GM23338 (cell line): ENCODE results near the gene DIDO1. TPM values are rescaled to one million over a fixed set of nuclear protein-coding genes. Genes with fewer than 3 reads are reported as not detected.

Experiments
- ATAC-seq: fragments of 200-7000 bp; cut with Tn5 transposase; 3 replicates; pipeline ENCODE4 v1.9.1; 2020
- DNase-seq: peaks from one replicate; pipeline ENCODE4 v3.0.0-alpha.2; 2015; ENCODE audit warnings: low spot score
- H2AFZ ChIP-seq: fragments of 200-600 bp; sonication (generic); 2 replicates; pipeline ENCODE4 v1.8.0; 2016; ENCODE audit warnings: antibody characterized with exemption, mild to moderate bottlenecking, moderate library complexity
- H3F3A ChIP-seq: fragments of 200-600 bp; sonication (generic); replicated peaks from 2 replicates; pipeline ENCODE4 v1.8.0; 2017; ENCODE audit warnings: antibody characterized with exemption, mixed run types, low read depth
- H3K27ac ChIP-seq: fragments of 200-600 bp; sonication (generic); 2 replicates; pipeline ENCODE4 v1.6.1; 2016; ENCODE audit warnings: low read depth
- H3K27me3 ChIP-seq: fragments of 200-600 bp; sonication (generic); 2 replicates; pipeline ENCODE4 v1.8.0; 2016; ENCODE audit warnings: mild to moderate bottlenecking, mixed run types, moderate library complexity; ENCODE audit not compliant: insufficient read depth
- H3K36me3 ChIP-seq: fragments of 200-600 bp; sonication (generic); 2 replicates; pipeline ENCODE4 v1.8.0; 2016; ENCODE audit warnings: mild to moderate bottlenecking; ENCODE audit not compliant: insufficient read depth
- H3K4me1 ChIP-seq: fragments of 200-600 bp; sonication (generic); 2 replicates; pipeline ENCODE4 v1.8.0; 2016; ENCODE audit warnings: mild to moderate bottlenecking, moderate library complexity; ENCODE audit not compliant: insufficient read depth
- H3K4me2 ChIP-seq: fragments of 200-600 bp; sonication (generic); 2 replicates; pipeline ENCODE4 v1.7.1; 2017; ENCODE audit warnings: mixed run types
- H3K4me3 ChIP-seq: fragments of 200-600 bp; sonication (generic); 2 replicates; pipeline ENCODE4 v1.6.1; 2016; ENCODE audit warnings: mixed run types
- H3K79me2 ChIP-seq: fragments of 200-600 bp; sonication (generic); replicated peaks from 2 replicates; pipeline ENCODE4 v1.8.0; 2017; ENCODE audit warnings: mild to moderate bottlenecking; ENCODE audit not compliant: insufficient read depth
- H3K9me2 ChIP-seq: fragments of 200-600 bp; sonication (generic); 2 replicates; pipeline ENCODE4 v1.8.0; 2017; ENCODE audit not compliant: insufficient read depth
- H4K20me1 ChIP-seq: fragments of 200-600 bp; sonication (generic); replicated peaks from 2 replicates; pipeline ENCODE4 v1.8.0; 2017; ENCODE audit warnings: mild to moderate bottlenecking; ENCODE audit not compliant: insufficient read depth
- H3K27ac Mint-ChIP-seq: 2 replicates; pipeline ENCODE4 v1.8.0; 2020; ENCODE audit warnings: inconsistent platforms, mild to moderate bottlenecking, moderate library complexity, mixed read lengths
- H3K27me3 Mint-ChIP-seq: 3 replicates; pipeline ENCODE4 v1.8.0; 2022; ENCODE audit warnings: low read depth, mild to moderate bottlenecking, moderate library complexity, mixed read lengths, inconsistent platforms; ENCODE audit not compliant: insufficient read depth, poor library complexity
- H3K36me3 Mint-ChIP-seq: 3 replicates; pipeline ENCODE4 v1.8.0; 2021; ENCODE audit warnings: low read depth, mild to moderate bottlenecking, inconsistent platforms, moderate library complexity, mixed read lengths
- H3K4me1 Mint-ChIP-seq: 3 replicates; pipeline ENCODE4 v1.8.0; 2020; ENCODE audit warnings: mild to moderate bottlenecking, inconsistent platforms, mixed read lengths
- H3K4me3 Mint-ChIP-seq: 3 replicates; pipeline ENCODE4 v1.8.0; 2021; ENCODE audit warnings: moderate library complexity, mild to moderate bottlenecking, inconsistent platforms, mixed read lengths
- H3K9me3 Mint-ChIP-seq: 3 replicates; pipeline ENCODE4 v1.8.0; 2020; ENCODE audit warnings: moderate library complexity, mild to moderate bottlenecking, inconsistent platforms, mixed read lengths
- CREB1 ChIP-seq: fragments of 250-450 bp; sonication (Bioruptor Pico); IDR thresholded peaks from 2 replicates; pipeline ENCODE4 v1.5.0; 2020; ENCODE audit warnings: low read depth, mild to moderate bottlenecking, moderate library complexity
- STAT1 ChIP-seq: IDR thresholded peaks from one replicate; pipeline ENCODE4 v1.6.1; 2016; ENCODE audit warnings: antibody characterized with exemption; ENCODE audit not compliant: unreplicated experiment
- ZNF114 ChIP-seq: fragments of 250-450 bp; sonication (Bioruptor Pico); IDR thresholded peaks from 2 replicates; pipeline ENCODE4 v1.5.0; 2020; ENCODE audit warnings: mild to moderate bottlenecking, moderate library complexity
- polyA plus RNA-seq: library from polyadenylated mRNA; unstranded; fragments of >200 nt; fragmentation: Nextera tagmentation; extraction: Ambion mirVana; gene quantifications from 2 replicates; pipeline ENCODE4 v1.2.1, GENCODE V29; 2016
- total RNA-seq: library from RNA; depleted of rRNA; stranded (reverse); fragments of >200 nt; shearing (Covaris generic); gene quantifications from 2 replicates; pipeline ENCODE4 v1.2.3, GENCODE V29; 2014
- TF ChIP-seq, protein P1 (sequence below): IDR thresholded peaks from one replicate; pipeline ENCODE4 v1.6.1; 2018; ENCODE audit warnings: antibody characterized with exemption; ENCODE audit not compliant: unreplicated experiment
- TF ChIP-seq, protein P2 (sequence below), 2 experiments: fragments of 200-600 bp in 1 of 2; sonication (generic) in 1 of 2; conservative IDR thresholded peaks; 2 replicates each; pipeline versions ENCODE4 v1.5.1 to v1.6.1; 2016 to 2017; ENCODE audit warnings: antibody characterized with exemption in 2 of 2, low read depth in 2 of 2, mild to moderate bottlenecking in 2 of 2, moderate library complexity in 1 of 2

The DIDO1 gene
- total and polyA plus RNA-seq, 2 experiments from 2014 or later = 72.4 to 162 TPM

DNA sequence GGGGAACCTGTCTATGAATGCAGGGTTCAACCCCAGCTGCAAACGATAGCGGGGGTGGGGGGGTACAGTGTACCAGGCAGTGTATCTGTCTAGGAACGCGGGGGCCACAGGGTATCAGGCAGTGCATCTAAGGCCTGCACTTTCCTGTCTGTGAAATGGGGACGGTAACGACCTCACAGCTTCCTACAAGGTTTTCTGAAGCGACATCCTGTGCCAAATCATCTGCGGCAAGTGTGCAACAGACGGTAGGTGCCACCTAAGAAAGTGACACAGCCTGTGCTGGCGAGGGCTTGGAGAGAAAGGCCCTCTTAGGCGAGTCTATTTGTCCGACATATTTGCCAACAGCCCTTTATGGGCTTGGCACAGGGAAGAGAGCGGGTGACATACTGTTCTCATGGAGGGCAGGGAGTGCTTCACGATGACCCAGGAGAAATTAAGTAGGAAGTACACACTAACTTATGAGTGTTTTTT lies 3.8 kb downstream of the DIDO1 start (continued):
- TF ChIP-seq, protein P1, sequence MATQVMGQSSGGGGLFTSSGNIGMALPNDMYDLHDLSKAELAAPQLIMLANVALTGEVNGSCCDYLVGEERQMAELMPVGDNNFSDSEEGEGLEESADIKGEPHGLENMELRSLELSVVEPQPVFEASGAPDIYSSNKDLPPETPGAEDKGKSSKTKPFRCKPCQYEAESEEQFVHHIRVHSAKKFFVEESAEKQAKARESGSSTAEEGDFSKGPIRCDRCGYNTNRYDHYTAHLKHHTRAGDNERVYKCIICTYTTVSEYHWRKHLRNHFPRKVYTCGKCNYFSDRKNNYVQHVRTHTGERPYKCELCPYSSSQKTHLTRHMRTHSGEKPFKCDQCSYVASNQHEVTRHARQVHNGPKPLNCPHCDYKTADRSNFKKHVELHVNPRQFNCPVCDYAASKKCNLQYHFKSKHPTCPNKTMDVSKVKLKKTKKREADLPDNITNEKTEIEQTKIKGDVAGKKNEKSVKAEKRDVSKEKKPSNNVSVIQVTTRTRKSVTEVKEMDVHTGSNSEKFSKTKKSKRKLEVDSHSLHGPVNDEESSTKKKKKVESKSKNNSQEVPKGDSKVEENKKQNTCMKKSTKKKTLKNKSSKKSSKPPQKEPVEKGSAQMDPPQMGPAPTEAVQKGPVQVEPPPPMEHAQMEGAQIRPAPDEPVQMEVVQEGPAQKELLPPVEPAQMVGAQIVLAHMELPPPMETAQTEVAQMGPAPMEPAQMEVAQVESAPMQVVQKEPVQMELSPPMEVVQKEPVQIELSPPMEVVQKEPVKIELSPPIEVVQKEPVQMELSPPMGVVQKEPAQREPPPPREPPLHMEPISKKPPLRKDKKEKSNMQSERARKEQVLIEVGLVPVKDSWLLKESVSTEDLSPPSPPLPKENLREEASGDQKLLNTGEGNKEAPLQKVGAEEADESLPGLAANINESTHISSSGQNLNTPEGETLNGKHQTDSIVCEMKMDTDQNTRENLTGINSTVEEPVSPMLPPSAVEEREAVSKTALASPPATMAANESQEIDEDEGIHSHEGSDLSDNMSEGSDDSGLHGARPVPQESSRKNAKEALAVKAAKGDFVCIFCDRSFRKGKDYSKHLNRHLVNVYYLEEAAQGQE = no peak

DNA sequence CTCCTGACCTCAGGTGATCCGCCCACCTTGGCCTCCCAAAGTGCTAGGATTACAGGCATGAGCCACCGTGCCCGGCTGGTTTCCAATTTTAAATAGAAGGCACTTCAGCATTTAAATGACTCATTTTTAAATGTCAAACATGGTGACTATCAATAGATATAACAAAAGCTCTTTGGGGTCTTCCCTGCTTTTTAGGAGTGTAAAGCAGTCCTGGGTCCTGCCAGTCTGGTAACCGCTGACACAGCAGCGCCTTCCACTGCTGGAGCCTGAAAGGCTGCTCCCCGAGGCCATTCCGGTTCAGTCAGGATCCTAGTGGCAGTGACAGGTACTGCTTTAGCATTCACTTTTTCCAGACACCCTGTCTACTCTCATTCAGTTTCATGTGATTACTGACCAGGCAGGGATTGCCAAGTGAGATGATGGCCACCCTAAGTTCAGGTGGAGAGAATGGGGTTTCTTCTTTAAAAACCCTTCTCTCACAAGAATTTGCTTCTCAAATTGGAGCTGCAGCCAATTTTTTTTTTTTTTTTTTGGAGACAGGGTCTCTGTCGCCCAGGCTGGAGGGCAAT lies 5.1 kb downstream of the DIDO1 start:
- DNase-seq (peak; percentile 90), ATAC-seq (peak; percentile 78)
- Histone ChIP-seq H3K79me2 (peaks cover 98% of the 10 kb centered on the region), H3F3A (peaks cover 44% of the 10 kb centered on the region), H3K4me2 (peak overlapping the region; percentile 77), H3K36me3 (peaks cover 2% of the 10 kb centered on the region; the same call in 1 of the 2 replicates), H3K27me3 (no peaks in the 10 kb centered on the region), H3K4me1 (peaks cover 88% of the 10 kb centered on the region), H3K27ac (no peak overlapping the region), H2AFZ (no peak overlapping the region), H4K20me1 (peaks cover 84% of the 10 kb centered on the region), H3K4me3 (peak overlapping the region; percentile 18), H3K9me2 (no peaks in the 10 kb centered on the region)
- no peak for TF ChIP-seq STAT1
- no peak for TF ChIP-seq CREB1 (CRISPR knock-in tag)
- TF ChIP-seq, protein P2, sequence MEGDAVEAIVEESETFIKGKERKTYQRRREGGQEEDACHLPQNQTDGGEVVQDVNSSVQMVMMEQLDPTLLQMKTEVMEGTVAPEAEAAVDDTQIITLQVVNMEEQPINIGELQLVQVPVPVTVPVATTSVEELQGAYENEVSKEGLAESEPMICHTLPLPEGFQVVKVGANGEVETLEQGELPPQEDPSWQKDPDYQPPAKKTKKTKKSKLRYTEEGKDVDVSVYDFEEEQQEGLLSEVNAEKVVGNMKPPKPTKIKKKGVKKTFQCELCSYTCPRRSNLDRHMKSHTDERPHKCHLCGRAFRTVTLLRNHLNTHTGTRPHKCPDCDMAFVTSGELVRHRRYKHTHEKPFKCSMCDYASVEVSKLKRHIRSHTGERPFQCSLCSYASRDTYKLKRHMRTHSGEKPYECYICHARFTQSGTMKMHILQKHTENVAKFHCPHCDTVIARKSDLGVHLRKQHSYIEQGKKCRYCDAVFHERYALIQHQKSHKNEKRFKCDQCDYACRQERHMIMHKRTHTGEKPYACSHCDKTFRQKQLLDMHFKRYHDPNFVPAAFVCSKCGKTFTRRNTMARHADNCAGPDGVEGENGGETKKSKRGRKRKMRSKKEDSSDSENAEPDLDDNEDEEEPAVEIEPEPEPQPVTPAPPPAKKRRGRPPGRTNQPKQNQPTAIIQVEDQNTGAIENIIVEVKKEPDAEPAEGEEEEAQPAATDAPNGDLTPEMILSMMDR (conservative IDR thresholded peaks at IDR 0.05; ENCODE audit: low read depth in 2 of 2) = peak; percentile 50 to 58
- H3K27ac Mint-ChIP-seq = 0 out of 2 replicates have a peak overlapping the region, but pooled peaks have one; percentile 16
- H3K4me1 Mint-ChIP-seq = peaks cover 73% of the 10 kb centered on the region
- peak overlapping the region; percentile 35 for H3K4me3 Mint-ChIP-seq
- H3K9me3 Mint-ChIP-seq = no peaks in the 10 kb centered on the region
- H3K36me3 Mint-ChIP-seq = peaks cover 8% of the 10 kb centered on the region; the same call in 2 of the 3 replicates
- peaks cover 15% of the 10 kb centered on the region for H3K27me3 Mint-ChIP-seq

DNA sequence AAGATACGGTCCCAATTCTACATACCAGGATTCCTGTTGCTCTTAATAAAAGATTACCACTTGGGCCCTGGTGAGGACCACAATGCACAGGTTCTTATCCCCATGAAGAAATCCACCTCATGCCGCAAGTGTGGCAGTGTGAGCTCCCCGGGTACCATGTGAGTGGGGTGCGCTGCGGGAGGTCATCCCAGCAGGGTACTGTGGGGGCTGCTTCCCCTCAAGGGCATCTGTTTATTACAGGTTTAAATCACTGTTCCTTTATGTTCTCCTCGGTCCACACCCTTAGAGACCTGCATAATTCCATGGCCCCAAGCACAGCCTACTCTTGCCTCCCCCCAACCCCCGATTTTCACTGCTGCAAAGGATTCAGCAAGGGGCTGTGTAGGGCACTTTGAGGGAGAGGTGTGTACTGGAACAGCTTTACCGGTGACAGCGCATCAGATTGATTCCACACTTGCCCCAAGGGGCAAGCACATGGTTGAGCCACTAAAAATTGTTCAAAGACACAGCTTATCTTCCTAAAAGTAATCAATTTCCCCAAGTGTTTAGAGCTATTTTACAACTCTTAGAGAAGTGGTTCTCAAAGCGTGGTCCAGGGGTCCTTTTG lies 6.2 kb downstream of the DIDO1 start:
- peaks cover 2% of the 10 kb centered on the region; the same call in 1 of the 3 replicates for H3K36me3 Mint-ChIP-seq
- H3K4me3 Mint-ChIP-seq = peak overlapping the region; percentile 31
- peak overlapping the region; percentile 83 for H3K27ac Mint-ChIP-seq
- Histone ChIP-seq H3K4me2 (peak overlapping the region; percentile 77), H3K4me1 (peaks cover 99% of the 10 kb centered on the region), H3K4me3 (peak overlapping the region; percentile 18), H2AFZ (no peak overlapping the region), H3K27ac (peak overlapping the region; percentile 72), H4K20me1 (peaks cover 91% of the 10 kb centered on the region), H3K36me3 (peaks cover 2% of the 10 kb centered on the region; the same call in 1 of the 2 replicates), H3K27me3 (no peaks in the 10 kb centered on the region), H3K9me2 (no peaks in the 10 kb centered on the region), H3F3A (peaks cover 41% of the 10 kb centered on the region), H3K79me2 (peaks cover 100% of the 10 kb centered on the region)
- peaks cover 83% of the 10 kb centered on the region for H3K4me1 Mint-ChIP-seq
- ATAC-seq (peak; percentile 8; the same call in 2 of the 3 replicates), DNase-seq (no peak)
- no peaks in the 10 kb centered on the region for H3K9me3 Mint-ChIP-seq
- peaks cover 11% of the 10 kb centered on the region for H3K27me3 Mint-ChIP-seq
- no peak for TF ChIP-seq ZNF114 (CRISPR knock-in tag)
- TF ChIP-seq, protein P2 (conservative IDR thresholded peaks at IDR 0.05; ENCODE audit: low read depth in 2 of 2) = no peak
- no peak for TF ChIP-seq CREB1 (CRISPR knock-in tag)
